HepG2 (cell line): Measurements from ENCODE around the gene PVR. TPM values are rescaled to one million over a fixed set of nuclear protein-coding genes. Genes with fewer than 3 reads are reported as not detected.

Source experiments
- BRD4 ChIP-seq: sonication (generic); formaldehyde crosslinking; IDR thresholded peaks from 2 replicates; pipeline ENCODE4 v1.4.0; 2020; ENCODE audit warnings: missing genetic modification reagents
- SIX1 ChIP-seq: sonication (generic); formaldehyde crosslinking; IDR thresholded peaks from 2 replicates; pipeline ENCODE4 v1.4.0; 2020; ENCODE audit warnings: missing genetic modification reagents, borderline replicate concordance
- SRSF4 ChIP-seq: fragments of 200-400 bp; formaldehyde crosslinking; IDR thresholded peaks from one replicate; pipeline ENCODE4 v1.6.1; 2018; ENCODE audit warnings: mild to moderate bottlenecking, low read depth, low read length, moderate library complexity; ENCODE audit not compliant: poor library complexity, severe bottlenecking
- ZNF589 ChIP-seq: sonication (generic); formaldehyde crosslinking; conservative IDR thresholded peaks from 2 replicates; pipeline ENCODE4 v1.8.0; 2022; ENCODE audit warnings: mild to moderate bottlenecking, moderate library complexity, missing genetic modification reagents
- ZNF782 ChIP-seq: sonication (generic); formaldehyde crosslinking; IDR thresholded peaks from 2 replicates; pipeline ENCODE4 v1.4.0; 2020; ENCODE audit warnings: missing genetic modification reagents, mild to moderate bottlenecking, borderline replicate concordance
- ZSCAN12 ChIP-seq: sonication (generic); formaldehyde crosslinking; IDR thresholded peaks from 2 replicates; pipeline ENCODE4 v1.9.0; 2021; ENCODE audit warnings: mild to moderate bottlenecking, missing genetic modification reagents
- polyA plus RNA-seq, 8 experiments: library from polyadenylated mRNA; depleted of rRNA in 3 of 8; stranded (reverse) in 7 of 8; unstranded in 1 of 8; fragments of >200 nt; fragmentation: Illumina TruSeq in 4 of 8; extraction: Trizol in 4 of 8; gene quantifications; 2 replicates each; pipeline versions ENCODE4 v1.2.1 to v1.2.3, GENCODE V29; 2011 to 2016; ENCODE audit warnings: low read depth in 4 of 8, missing spikeins in 1 of 8, mixed read lengths in 1 of 8; ENCODE audit not compliant: insufficient read depth in 1 of 8
- total RNA-seq, 5 experiments: library from RNA; depleted of rRNA; stranded (reverse); fragments of >200 nt; fragmentation: Illumina TruSeq; extraction: Trizol; gene quantifications; 2 replicates each; pipeline ENCODE4 v1.2.3, GENCODE V29; 2016; ENCODE audit warnings: low read depth in 1 of 5
- TF ChIP-seq, protein P1 (sequence below): sonication (generic); formaldehyde crosslinking; IDR thresholded peaks from 2 replicates; pipeline ENCODE4 v1.4.0; 2020; ENCODE audit warnings: low read depth, mild to moderate bottlenecking, missing genetic modification reagents
- TF ChIP-seq, protein P2 (sequence below): sonication (generic); formaldehyde crosslinking; conservative IDR thresholded peaks from 2 replicates; pipeline ENCODE4 v1.4.0; 2020; ENCODE audit warnings: mild to moderate bottlenecking, missing genetic modification reagents, moderate library complexity
- TF ChIP-seq, protein P3 (sequence below): sonication (generic); formaldehyde crosslinking; IDR thresholded peaks from 2 replicates; pipeline ENCODE4 v1.4.0; 2020; ENCODE audit warnings: missing genetic modification reagents
- TF ChIP-seq, protein P4 (sequence below): sonication (generic); formaldehyde crosslinking; IDR thresholded peaks from 2 replicates; pipeline ENCODE4 v1.5.1; 2020; ENCODE audit warnings: missing genetic modification reagents, mild to moderate bottlenecking, borderline replicate concordance
- TF ChIP-seq, protein P5 (sequence below): sonication (generic); formaldehyde crosslinking; IDR thresholded peaks from 2 replicates; pipeline ENCODE4 v1.5.1; 2020; ENCODE audit warnings: missing genetic modification reagents, mild to moderate bottlenecking, borderline replicate concordance
- TF ChIP-seq, protein P6 (sequence below): sonication (generic); formaldehyde crosslinking; IDR thresholded peaks from 2 replicates; pipeline ENCODE4 v1.9.0; 2022; ENCODE audit warnings: low read depth, missing genetic modification reagents
- TF ChIP-seq, protein P7 (sequence below): IDR thresholded peaks from 2 replicates; pipeline ENCODE4 v1.6.1; 2016; ENCODE audit warnings: low read depth

Gene PVR
- total and polyA plus RNA-seq, 2 of the 13 experiments (the other 11 are each of a cell fraction or from before 2014, with no cell fraction given), result 43.4 to 46.6 TPM

DNA sequence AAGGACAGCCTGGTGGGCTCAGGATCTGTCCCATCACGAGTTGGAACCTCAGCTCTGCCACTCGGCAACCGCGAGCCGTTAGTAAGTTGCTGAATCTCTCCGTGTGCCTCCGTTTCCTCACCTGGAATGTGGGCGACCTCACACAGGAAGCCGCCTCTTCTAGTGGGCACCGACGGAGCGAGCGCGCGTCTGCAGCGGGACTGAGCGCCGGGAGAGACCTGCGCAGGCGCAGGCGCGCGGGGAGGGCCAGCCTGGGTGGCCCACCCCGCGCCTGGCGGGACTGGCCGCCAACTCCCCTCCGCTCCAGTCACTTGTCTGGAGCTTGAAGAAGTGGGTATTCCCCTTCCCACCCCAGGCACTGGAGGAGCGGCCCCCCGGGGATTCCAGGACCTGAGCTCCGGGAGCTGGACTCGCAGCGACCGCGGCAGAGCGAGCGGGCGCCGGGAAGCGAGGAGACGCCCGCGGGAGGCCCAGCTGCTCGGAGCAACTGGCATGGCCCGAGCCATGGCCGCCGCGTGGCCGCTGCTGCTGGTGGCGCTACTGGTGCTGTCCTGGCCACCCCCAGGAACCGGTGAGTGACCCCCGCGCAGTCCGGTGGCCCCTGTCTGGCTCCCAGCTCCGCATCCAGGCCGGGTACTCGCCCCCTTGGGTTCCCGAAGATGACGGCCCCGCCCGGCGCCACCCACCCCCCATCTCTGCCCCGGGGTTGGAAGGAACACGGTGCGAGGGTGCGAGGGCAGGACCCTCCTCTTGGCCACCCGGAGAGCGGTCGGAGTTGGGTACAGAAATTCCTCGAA is at the start of gene PVR (continued):
- TF ChIP-seq ZNF589 (no peak; the same call in 1 of the 2 replicates), ZSCAN12 (peak; percentile 52; the same call in 1 of the 2 replicates), BRD4 (peak; percentile 62; the same call in 1 of the 2 replicates), ZNF782 (CRISPR knock-in tag) (peak; percentile 82; the same call in 1 of the 2 replicates), SRSF4 (no peak), SIX1 (CRISPR knock-in tag) (no peak)
- TF ChIP-seq, protein P1, sequence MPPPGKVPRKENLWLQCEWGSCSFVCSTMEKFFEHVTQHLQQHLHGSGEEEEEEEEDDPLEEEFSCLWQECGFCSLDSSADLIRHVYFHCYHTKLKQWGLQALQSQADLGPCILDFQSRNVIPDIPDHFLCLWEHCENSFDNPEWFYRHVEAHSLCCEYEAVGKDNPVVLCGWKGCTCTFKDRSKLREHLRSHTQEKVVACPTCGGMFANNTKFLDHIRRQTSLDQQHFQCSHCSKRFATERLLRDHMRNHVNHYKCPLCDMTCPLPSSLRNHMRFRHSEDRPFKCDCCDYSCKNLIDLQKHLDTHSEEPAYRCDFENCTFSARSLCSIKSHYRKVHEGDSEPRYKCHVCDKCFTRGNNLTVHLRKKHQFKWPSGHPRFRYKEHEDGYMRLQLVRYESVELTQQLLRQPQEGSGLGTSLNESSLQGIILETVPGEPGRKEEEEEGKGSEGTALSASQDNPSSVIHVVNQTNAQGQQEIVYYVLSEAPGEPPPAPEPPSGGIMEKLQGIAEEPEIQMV, result no peak
- TF ChIP-seq, protein P2, sequence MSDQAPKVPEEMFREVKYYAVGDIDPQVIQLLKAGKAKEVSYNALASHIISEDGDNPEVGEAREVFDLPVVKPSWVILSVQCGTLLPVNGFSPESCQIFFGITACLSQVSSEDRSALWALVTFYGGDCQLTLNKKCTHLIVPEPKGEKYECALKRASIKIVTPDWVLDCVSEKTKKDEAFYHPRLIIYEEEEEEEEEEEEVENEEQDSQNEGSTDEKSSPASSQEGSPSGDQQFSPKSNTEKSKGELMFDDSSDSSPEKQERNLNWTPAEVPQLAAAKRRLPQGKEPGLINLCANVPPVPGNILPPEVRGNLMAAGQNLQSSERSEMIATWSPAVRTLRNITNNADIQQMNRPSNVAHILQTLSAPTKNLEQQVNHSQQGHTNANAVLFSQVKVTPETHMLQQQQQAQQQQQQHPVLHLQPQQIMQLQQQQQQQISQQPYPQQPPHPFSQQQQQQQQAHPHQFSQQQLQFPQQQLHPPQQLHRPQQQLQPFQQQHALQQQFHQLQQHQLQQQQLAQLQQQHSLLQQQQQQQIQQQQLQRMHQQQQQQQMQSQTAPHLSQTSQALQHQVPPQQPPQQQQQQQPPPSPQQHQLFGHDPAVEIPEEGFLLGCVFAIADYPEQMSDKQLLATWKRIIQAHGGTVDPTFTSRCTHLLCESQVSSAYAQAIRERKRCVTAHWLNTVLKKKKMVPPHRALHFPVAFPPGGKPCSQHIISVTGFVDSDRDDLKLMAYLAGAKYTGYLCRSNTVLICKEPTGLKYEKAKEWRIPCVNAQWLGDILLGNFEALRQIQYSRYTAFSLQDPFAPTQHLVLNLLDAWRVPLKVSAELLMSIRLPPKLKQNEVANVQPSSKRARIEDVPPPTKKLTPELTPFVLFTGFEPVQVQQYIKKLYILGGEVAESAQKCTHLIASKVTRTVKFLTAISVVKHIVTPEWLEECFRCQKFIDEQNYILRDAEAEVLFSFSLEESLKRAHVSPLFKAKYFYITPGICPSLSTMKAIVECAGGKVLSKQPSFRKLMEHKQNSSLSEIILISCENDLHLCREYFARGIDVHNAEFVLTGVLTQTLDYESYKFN (CRISPR knock-in tag), result peak; percentile 47; the same call in 1 of the 2 replicates
- TF ChIP-seq, protein P3, sequence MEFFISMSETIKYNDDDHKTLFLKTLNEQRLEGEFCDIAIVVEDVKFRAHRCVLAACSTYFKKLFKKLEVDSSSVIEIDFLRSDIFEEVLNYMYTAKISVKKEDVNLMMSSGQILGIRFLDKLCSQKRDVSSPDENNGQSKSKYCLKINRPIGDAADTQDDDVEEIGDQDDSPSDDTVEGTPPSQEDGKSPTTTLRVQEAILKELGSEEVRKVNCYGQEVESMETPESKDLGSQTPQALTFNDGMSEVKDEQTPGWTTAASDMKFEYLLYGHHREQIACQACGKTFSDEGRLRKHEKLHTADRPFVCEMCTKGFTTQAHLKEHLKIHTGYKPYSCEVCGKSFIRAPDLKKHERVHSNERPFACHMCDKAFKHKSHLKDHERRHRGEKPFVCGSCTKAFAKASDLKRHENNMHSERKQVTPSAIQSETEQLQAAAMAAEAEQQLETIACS (CRISPR knock-in tag), result no peak
- TF ChIP-seq, protein P4, sequence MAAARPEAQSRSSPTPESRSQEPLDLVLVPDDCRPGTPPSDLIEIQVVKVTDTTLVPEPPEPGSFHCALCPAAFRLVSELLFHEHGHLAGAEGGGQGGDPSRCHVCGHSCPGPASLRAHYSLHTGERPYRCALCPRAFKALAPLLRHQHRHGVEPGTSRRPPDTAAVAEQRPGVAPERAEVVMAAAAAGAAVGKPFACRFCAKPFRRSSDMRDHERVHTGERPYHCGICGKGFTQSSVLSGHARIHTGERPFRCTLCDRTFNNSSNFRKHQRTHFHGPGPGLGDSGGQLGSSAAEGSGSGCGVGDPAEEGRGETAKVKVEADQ (CRISPR knock-in tag), result peak; percentile 34; the same call in 1 of the 2 replicates
- TF ChIP-seq, protein P5, sequence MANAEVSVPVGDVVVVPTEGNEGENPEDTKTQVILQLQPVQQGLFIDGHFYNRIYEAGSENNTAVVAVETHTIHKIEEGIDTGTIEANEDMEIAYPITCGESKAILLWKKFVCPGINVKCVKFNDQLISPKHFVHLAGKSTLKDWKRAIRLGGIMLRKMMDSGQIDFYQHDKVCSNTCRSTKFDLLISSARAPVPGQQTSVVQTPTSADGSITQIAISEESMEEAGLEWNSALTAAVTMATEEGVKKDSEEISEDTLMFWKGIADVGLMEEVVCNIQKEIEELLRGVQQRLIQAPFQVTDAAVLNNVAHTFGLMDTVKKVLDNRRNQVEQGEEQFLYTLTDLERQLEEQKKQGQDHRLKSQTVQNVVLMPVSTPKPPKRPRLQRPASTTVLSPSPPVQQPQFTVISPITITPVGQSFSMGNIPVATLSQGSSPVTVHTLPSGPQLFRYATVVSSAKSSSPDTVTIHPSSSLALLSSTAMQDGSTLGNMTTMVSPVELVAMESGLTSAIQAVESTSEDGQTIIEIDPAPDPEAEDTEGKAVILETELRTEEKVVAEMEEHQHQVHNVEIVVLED (CRISPR knock-in tag), result peak; percentile 37; the same call in 1 of the 2 replicates
- TF ChIP-seq, protein P6, sequence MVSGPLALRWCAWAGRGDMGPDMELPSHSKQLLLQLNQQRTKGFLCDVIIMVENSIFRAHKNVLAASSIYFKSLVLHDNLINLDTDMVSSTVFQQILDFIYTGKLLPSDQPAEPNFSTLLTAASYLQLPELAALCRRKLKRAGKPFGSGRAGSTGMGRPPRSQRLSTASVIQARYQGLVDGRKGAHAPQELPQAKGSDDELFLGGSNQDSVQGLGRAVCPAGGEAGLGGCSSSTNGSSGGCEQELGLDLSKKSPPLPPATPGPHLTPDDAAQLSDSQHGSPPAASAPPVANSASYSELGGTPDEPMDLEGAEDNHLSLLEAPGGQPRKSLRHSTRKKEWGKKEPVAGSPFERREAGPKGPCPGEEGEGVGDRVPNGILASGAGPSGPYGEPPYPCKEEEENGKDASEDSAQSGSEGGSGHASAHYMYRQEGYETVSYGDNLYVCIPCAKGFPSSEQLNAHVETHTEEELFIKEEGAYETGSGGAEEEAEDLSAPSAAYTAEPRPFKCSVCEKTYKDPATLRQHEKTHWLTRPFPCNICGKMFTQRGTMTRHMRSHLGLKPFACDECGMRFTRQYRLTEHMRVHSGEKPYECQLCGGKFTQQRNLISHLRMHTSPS (CRISPR knock-in tag), result no peak
- TF ChIP-seq, protein P7, sequence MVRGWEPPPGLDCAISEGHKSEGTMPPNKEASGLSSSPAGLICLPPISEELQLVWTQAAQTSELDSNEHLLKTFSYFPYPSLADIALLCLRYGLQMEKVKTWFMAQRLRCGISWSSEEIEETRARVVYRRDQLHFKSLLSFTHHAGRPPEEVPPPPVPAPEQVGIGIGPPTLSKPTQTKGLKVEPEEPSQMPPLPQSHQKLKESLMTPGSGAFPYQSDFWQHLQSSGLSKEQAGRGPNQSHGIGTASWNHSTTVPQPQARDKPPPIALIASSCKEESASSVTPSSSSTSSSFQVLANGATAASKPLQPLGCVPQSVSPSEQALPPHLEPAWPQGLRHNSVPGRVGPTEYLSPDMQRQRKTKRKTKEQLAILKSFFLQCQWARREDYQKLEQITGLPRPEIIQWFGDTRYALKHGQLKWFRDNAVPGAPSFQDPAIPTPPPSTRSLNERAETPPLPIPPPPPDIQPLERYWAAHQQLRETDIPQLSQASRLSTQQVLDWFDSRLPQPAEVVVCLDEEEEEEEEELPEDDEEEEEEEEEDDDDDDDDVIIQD (CRISPR knock-in tag), result no peak
